B cell (primary cell): ENCODE results near the gene ATP10A. TPM values are rescaled to one million over a fixed set of nuclear protein-coding genes. Genes with fewer than 3 reads are reported as not detected.

Experiments
- ATAC-seq: fragments of 200-7000 bp; cut with Tn5 transposase; one replicate; pipeline ENCODE4 v1.10.0; 2021; ENCODE audit warnings: low read depth, mild to moderate bottlenecking, moderate number of reproducible peaks, moderate library complexity
- CTCF ChIA-PET: fragments of 350-600 bp; sonication (Branson Sonifier 250); formaldehyde crosslinking; loops from one replicate; lab custom pipeline; 2021; ENCODE audit warnings: antibody characterized with exemption, inconsistent platforms; lab: Charles Lee
- POLR2A ChIA-PET: fragments of 350-600 bp; sonication (Branson Sonifier 250); formaldehyde crosslinking; loops from one replicate; lab custom pipeline; 2021; ENCODE audit warnings: antibody characterized with exemption; lab: Charles Lee
- DNase-seq: peaks from one replicate; pipeline ENCODE4 v3.0.0; 2013
- H2AFZ ChIP-seq: 2 replicates; pipeline ENCODE4 v1.6.1; 2012; ENCODE audit warnings: mild to moderate bottlenecking, low read depth, low read length; ENCODE audit not compliant: insufficient read depth, poor library complexity, severe bottlenecking
- H3K27ac ChIP-seq, 2 donors: 1 replicate in 1 of 2; 2 replicates in 1 of 2; pipeline ENCODE4 v1.5.1; 2012 to 2013; ENCODE audit warnings: low read length in 2 of 2, mild to moderate bottlenecking in 2 of 2, moderate library complexity in 1 of 2
- H3K27me3 ChIP-seq, 4 experiments: fragments of 200-600 bp in 1 of 4; sonication (generic) in 1 of 4; replicated peaks in 1 of 4; 1 replicate in 2 of 4; 2 replicates in 2 of 4; pipeline versions ENCODE4 v1.6.1 to v1.7.0; 2013 to 2016; ENCODE audit warnings: low read length in 3 of 4, mild to moderate bottlenecking in 2 of 4, mixed read lengths in 1 of 4, moderate library complexity in 1 of 4; ENCODE audit not compliant: insufficient read depth in 4 of 4, control insufficient read depth in 3 of 4; ENCODE audit errors: control extremely low read depth in 1 of 4
- H3K36me3 ChIP-seq, 2 experiments: replicated peaks in 1 of 2; 1 replicate in 1 of 2; 2 replicates in 1 of 2; pipeline versions ENCODE4 v1.6.1 to v1.7.1; 2013; ENCODE audit warnings: low read length in 1 of 2; ENCODE audit not compliant: insufficient read depth in 2 of 2, control insufficient read depth in 1 of 2; ENCODE audit errors: control extremely low read depth in 1 of 2, extremely low read depth in 1 of 2
- H3K4me1 ChIP-seq, 2 donors: fragments of 200-600 bp in 1 of 2; sonication (generic) in 1 of 2; 1 replicate in 1 of 2; 2 replicates in 1 of 2; pipeline versions ENCODE4 v1.5.1 to v1.6.1; 2013 to 2017; ENCODE audit warnings: low read length in 2 of 2; ENCODE audit not compliant: control insufficient read depth in 2 of 2, insufficient read depth in 2 of 2
- H3K4me2 ChIP-seq: replicated peaks from 2 replicates; pipeline ENCODE3; 2012; ENCODE audit warnings: mild to moderate bottlenecking, low read depth, low read length; ENCODE audit not compliant: poor library complexity, severe bottlenecking
- H3K4me3 ChIP-seq, 5 experiments: fragments of 200-600 bp in 1 of 5; sonication (generic) in 1 of 5; 1 replicate in 3 of 5; 2 replicates in 2 of 5; pipeline versions ENCODE4 v1.5.1 to v1.7.0; 2011 to 2016; ENCODE audit warnings: low read length in 4 of 5, mild to moderate bottlenecking in 4 of 5, low read depth in 2 of 5, control low read depth in 1 of 5, moderate library complexity in 1 of 5; ENCODE audit not compliant: insufficient read depth in 1 of 5; ENCODE audit errors: control extremely low read depth in 1 of 5, extremely low read depth in 1 of 5
- H3K79me2 ChIP-seq: fragments of 200-600 bp; sonication (generic); one replicate; pipeline ENCODE4 v1.6.0; 2016; ENCODE audit warnings: low read length; ENCODE audit not compliant: control insufficient read depth, insufficient read depth
- H3K9ac ChIP-seq: fragments of 200-600 bp; sonication (generic); 2 replicates; pipeline ENCODE4 v1.6.1; 2017; ENCODE audit warnings: mild to moderate bottlenecking, low read length, moderate library complexity
- H3K9me3 ChIP-seq, 3 donors: one replicate each; pipeline versions ENCODE4 v1.6.1 to v1.7.1; 2013; ENCODE audit warnings: low read length in 2 of 3; ENCODE audit not compliant: control insufficient read depth in 2 of 3, insufficient read depth in 1 of 3; ENCODE audit errors: control extremely low read depth in 1 of 3
- H4K20me1 ChIP-seq: 2 replicates; pipeline ENCODE4 v1.6.0; 2012; ENCODE audit warnings: mild to moderate bottlenecking, low read length; ENCODE audit not compliant: insufficient read depth, control insufficient read depth, poor library complexity, severe bottlenecking
- H3K27ac Mint-ChIP-seq: one replicate; pipeline ENCODE4 v1.8.0; 2021; ENCODE audit warnings: mixed read lengths
- H3K27me3 Mint-ChIP-seq: one replicate; pipeline ENCODE4 v1.8.0; 2021; ENCODE audit warnings: mixed read lengths
- H3K4me1 Mint-ChIP-seq: one replicate; pipeline ENCODE4 v1.8.0; 2021; ENCODE audit warnings: mixed read lengths
- H3K4me3 Mint-ChIP-seq: one replicate; pipeline ENCODE4 v1.8.0; 2021; ENCODE audit warnings: mixed read lengths
- H3K9me3 Mint-ChIP-seq: one replicate; pipeline ENCODE4 v1.8.0; 2022; ENCODE audit warnings: mixed read lengths; ENCODE audit not compliant: insufficient read depth
- CTCF ChIP-seq: fragments of 200-600 bp; IDR thresholded peaks from one replicate; pipeline ENCODE4 v1.8.0; 2022; ENCODE audit warnings: antibody characterized with exemption, mild to moderate bottlenecking
- EZH2 ChIP-seq: IDR thresholded peaks from 2 replicates; pipeline ENCODE4 v1.6.1; 2012; ENCODE audit warnings: borderline replicate concordance, low read depth, mild to moderate bottlenecking, moderate library complexity, low read length; ENCODE audit not compliant: insufficient read depth, poor library complexity, severe bottlenecking
- WGBS: methylation state at CpG from one replicate; pipeline ENCODE4 v1.1.5; 2013; ENCODE audit warnings: missing lambda C conversion rate; ENCODE audit not compliant: insufficient coverage; 5-methylcytosine and 5-hydroxymethylcytosine counted together
- intact Hi-C: fragments of 100-400 bp; cut with micrococcal nuclease; formaldehyde crosslinking; loops from one replicate; pipeline ENCODE4 v1.10.0; 2022
- polyA plus RNA-seq: library from polyadenylated mRNA; depleted of rRNA; stranded (reverse); fragments of >200 nt; gene quantifications from 2 replicates; pipeline ENCODE4 v1.2.3, GENCODE V29; 2012
- total RNA-seq, 2 donors: library from RNA; stranded (reverse); fragments of 120-200 nt in 1 of 2; gene quantifications; 1 replicate in 1 of 2; 2 replicates in 1 of 2; pipeline versions ENCODE4 v1.2.3 to v1.2.4, GENCODE V29; 2013 to 2022

Gene ATP10A
- total and polyA plus RNA-seq, 2 donors (not counting 1 experiment from before 2014, with no cell fraction given) = 0.21 to 0.22 TPM

GRCh38 chr15:25793354-25794050, 69.6 kb downstream of the ATP10A start:
- intact Hi-C loops = no loop called here
- H3K27me3 ChIP-seq = peaks cover 0 to 9% (median 4%) of the 10 kb centered on the region in 4 experiments
- no peaks in the 10 kb centered on the region for H3K36me3 ChIP-seq
- H3K27ac Mint-ChIP-seq = no peak overlapping the region
- H3K27ac ChIP-seq = no peak overlapping the region
- WGBS = 0% methylated on average over 3 of the region's 6 CpGs
- ATAC-seq = peak; percentile 45
- H2AFZ ChIP-seq = no peak overlapping the region
- ChIA-PET POLR2A (no interaction called here), CTCF (interaction anchor here (0.8 kb wide), 1 partner anchor 140 kb away, joined by 3 read pairs; no protein-coding TSS in a partner anchor)
- peaks cover 31% of the 10 kb centered on the region for H3K27me3 Mint-ChIP-seq
- H3K4me3 Mint-ChIP-seq = peak overlapping the region; percentile 33
- peaks cover 0 to 7% (median 2%) of the 10 kb centered on the region in 3 donors for H3K9me3 ChIP-seq
- TF ChIP-seq CTCF = no peak
- no peak for TF ChIP-seq EZH2
- peaks cover 46 to 53% of the 10 kb centered on the region in 2 donors for H3K4me1 ChIP-seq
- H3K9me3 Mint-ChIP-seq = no peaks in the 10 kb centered on the region
- H4K20me1 ChIP-seq = no peaks in the 10 kb centered on the region
- H3K9ac ChIP-seq = no peak overlapping the region
- peaks cover 30% of the 10 kb centered on the region for H3K4me1 Mint-ChIP-seq
- DNase-seq = peak; percentile 65
- H3K4me2 ChIP-seq = peak overlapping the region; percentile 45
- no peaks in the 10 kb centered on the region for H3K79me2 ChIP-seq
- no peak overlapping the region for H3K4me3 ChIP-seq

GRCh38 chr15:25792128-25792527, 71.0 kb downstream of the ATP10A start:
- intact Hi-C loops = no loop called here
- Histone ChIP-seq H3K79me2 (no peaks in the 10 kb centered on the region), H3K4me1 (peaks cover 37 to 44% of the 10 kb centered on the region in 2 donors), H3K27ac (no peak overlapping the region), H3K9me3 (peaks cover 0 to 7% (median 2%) of the 10 kb centered on the region in 3 donors), H3K4me2 (no peak overlapping the region), H3K27me3 (peaks cover 0 to 12% (median 1%) of the 10 kb centered on the region in 4 experiments), H3K4me3 (no peak overlapping the region), H2AFZ (no peak overlapping the region), H3K36me3 (no peaks in the 10 kb centered on the region), H3K9ac (no peak overlapping the region), H4K20me1 (no peaks in the 10 kb centered on the region)
- no peaks in the 10 kb centered on the region for H3K9me3 Mint-ChIP-seq
- H3K4me3 Mint-ChIP-seq = no peak overlapping the region
- no peak overlapping the region for H3K27ac Mint-ChIP-seq
- POLR2A ChIA-PET = no interaction called here
- DNase-seq = no peak
- WGBS = 67% methylated on average over 2 of the region's 3 CpGs
- CTCF ChIA-PET = no interaction called here
- H3K4me1 Mint-ChIP-seq = peaks cover 29% of the 10 kb centered on the region
- no peak for ATAC-seq
- no peak for TF ChIP-seq CTCF
- TF ChIP-seq EZH2 = no peak
- H3K27me3 Mint-ChIP-seq = peaks cover 27% of the 10 kb centered on the region
